NCI-H524 treated with DMSO at 0.1 percent for 48 hours (cell line): ENCODE measurements around the gene SUPT3H.

Source experiments
- DNase-seq: peaks from one replicate; lab custom pipeline; 2025; lab: John Stamatoyannopoulos, UW

SUPT3H gene

DNA sequence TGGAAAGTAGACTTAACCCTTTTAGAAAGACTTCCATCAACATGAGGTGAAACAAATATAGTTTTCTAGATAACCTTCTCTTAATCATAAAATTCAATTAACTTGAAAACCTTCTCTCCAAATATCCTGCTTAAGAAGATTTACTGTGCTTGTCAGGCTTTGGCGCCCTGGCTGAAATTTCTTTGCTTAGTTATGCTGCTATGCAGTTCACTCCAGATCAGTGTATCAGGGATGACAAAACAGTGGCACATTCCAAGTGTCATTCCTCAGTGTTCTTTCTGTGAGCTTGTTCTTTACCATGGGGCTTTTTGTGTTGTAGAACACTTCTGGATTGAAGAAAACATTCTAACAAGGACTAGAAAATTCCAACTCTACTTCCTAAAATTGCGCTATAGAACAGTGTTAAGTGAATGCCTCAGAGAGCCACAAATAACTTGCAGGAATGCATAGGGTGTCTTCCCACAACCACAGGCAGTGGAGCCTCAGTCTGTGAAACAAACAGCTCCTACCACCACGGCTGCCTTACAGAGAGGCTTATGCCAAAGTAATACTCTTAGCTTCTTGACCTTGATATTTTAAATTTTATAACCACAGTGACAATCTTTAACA, 546.6 kb downstream of the SUPT3H start:
- DNase-seq, result no peak

DNA sequence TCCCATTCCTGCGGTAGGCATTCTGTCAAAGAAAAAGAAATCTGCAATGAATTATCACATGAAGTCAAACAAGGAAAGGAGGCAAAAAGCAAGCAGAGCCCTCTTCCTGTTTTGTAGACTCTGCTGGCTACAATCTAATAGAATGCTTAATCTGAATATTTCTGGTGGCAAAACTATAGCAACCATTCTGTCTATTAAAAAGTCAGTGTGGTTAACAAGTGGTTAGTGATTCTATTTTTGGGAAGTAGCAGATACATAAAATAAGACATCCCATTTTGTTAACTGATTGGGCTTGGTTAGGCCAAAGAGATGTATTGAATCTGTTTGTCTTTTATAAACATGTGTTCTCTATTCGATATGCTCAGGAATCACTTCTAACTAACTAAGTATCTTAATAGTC, 547.9 kb downstream of the SUPT3H start:
- no peak for DNase-seq

- DNase-seq, result no peak
Measured at GRCh38 chr6:44828780-44829179, 549.0 kb downstream of the SUPT3H start.

DNA sequence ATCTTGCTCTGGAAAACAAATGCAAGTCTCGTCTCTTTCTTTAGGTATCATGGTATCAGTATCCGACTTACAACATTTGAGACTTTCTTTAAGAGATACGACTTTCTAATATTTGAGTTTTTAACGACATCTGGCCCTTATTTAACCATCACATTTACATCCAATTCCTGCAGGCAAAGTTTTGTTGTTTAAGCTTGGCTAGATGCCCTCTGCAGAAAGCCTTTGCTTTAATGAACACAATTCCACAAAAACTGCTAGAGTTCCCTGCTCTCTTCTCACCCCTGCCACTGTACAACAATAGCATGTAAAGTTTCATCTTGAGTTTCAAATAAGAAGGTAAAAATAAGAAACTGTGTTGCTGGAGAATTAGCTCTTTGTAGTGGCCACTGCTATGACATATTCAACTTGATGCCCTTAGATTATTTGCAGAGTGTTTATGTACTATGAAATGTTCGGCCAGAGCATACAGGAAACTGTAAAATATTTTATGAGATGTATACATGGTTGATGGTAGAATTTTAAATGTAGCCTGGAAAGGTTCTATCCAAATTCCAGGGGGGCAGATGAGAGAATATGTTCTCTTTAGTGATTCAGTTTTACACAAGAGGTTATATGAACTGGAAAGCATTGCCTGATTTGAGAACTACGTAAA, 551.6 kb downstream of the SUPT3H start:
- DNase-seq, result no peak

GRCh38 chr6:44825273-44825672, 552.5 kb downstream of the SUPT3H start:
- DNase-seq, result no peak

DNA sequence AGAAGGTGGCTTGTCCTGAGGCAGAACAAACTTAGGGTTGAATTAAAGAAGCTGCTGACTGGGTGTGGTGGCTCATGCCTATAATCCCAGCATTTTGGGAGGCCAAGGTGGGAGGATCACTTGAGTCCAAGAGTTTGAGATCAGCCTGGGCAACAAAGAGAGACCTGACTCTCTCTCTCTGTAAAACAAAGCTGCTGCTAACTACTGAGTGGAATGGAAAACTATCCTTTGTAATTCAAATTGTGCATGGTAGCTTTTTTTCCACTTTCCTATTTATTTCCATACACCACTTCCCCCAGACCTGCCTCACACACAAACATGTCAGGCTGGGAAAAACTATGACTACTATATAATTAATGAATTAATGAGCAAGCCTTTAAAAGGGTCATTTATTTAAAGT, 553.2 kb downstream of the SUPT3H start:
- no peak for DNase-seq

DNA sequence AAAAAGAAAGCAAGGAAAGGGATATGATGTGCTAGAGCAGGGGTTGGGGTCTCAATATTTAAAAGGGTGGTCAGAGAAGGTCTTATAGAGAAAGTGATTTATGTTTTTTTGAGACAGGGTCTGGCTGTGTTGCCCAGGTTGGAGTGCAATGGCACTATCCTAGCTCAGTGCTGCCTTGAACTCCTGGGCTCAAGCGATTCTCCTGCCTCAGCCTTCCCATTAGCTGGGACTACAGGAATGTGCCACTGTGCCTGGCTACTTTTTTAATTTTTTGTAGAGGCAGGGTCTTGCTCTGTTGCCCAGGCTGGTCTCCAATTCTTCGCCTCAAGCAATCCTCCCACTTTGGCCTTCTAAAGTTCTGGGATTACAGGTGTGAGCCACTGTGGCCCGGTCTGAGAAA, 557.0 kb downstream of the SUPT3H start:
- no peak for DNase-seq

DNA sequence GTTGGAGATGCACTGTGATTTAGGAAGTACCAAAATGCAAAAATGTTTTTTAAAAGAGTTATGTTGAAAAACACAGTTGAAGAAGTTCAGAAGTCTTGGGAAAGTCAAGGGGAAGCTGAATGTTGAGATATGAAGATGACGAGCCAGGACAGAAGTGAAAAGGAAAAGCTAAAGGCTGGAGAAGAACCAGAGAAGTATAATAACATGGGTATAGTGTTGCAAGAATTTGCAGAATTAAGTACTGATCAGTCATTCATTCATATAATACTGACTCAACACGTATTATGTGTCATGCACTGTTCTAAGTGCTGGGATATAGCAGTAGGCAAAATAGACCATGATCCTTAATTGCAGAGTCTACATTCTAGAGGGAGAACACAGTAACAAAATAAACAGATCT, 557.4 kb downstream of the SUPT3H start:
- no peak for DNase-seq

DNA sequence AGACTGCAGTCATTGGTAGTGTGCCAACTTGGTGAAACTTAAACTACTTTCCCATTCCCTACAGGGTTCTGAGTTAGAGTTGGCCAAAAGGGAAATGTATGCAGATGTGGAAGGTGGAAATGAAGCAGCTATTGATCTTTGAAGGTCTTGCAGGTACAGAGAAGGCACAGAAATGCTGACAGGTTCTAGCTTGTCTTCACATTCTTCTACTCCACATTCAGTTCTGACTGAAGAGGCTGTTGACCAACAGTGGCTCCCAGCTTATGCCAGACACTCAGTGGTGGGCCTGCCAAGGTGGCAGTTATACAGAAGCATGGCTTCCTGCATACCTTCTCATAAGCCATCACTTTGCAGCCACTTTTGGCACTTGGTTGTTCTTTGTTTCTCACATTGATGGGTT, 566.3 kb downstream of the SUPT3H start:
- no peak for DNase-seq

DNA sequence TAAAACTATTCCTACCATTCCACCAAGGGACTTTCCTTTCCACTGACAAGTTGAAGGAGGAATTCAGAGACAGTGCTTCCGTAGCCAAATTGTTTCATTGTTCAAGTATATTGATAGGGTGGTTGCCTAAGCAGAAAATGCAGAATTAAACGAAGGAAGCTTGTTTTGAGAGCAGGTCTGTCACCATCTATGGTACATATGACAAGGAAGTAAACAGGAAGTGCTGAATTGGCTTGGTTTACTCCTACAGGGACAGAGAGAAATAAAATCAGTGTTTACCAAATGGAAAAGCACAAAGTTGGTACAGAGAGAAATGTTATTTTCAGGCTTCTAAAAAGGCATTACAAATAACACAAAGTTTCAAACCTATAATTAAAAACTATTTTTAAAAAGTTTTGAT, 568.5 kb downstream of the SUPT3H start:
- no peak for DNase-seq

GRCh38 chr6:44808148-44808547, 569.6 kb downstream of the SUPT3H start:
- DNase-seq, result no peak

GRCh38 chr6:44806656-44807055, 571.1 kb downstream of the SUPT3H start:
- DNase-seq, result no peak

- DNase-seq, result no peak
Measured at GRCh38 chr6:44805238-44805846, 572.4 kb downstream of the SUPT3H start.

GRCh38 chr6:44804546-44805159, 573.1 kb downstream of the SUPT3H start:
- DNase-seq, result no peak

- no peak for DNase-seq
Measured at GRCh38 chr6:44804016-44804415, 573.7 kb downstream of the SUPT3H start.

DNA sequence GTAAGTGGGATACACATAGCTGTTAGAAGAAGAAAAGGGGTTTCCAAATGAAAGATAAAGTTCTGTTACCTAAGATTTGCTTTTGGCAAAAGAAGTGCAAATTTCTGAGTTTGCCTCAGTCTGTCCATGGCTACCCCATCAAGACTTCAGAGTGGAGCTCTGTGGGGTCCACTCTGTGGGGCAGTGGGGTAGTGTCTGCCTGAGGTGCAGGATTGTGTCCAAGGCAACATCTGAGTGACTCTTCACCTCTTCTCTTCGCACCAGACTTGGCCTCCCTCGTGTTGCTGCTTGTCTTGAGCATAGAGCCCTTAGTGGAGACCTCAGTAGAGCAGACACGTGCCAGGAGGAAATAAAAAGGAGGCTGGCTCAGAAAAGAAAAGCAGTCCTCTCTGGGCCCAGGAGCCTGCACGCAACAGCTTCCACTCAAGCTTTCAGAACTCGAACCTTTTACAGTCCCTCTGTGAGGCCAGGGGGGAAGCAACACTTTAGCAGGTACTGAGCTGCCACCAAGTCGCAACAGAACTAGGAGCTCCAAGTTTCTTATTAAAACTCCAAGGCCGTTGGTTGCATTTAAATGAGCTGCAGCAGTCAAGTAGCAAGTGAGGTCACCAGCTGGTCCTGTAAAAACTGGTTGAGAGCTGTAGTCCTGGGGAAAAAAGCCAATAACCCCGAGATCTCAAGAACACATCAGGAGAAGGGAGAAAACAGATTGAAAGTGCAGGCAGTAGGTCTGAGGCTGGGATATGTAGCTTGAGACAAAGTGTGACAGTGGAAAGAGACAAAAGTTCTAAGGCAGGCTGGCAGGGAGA, 576.7 kb downstream of the SUPT3H start:
- no peak for DNase-seq

DNA sequence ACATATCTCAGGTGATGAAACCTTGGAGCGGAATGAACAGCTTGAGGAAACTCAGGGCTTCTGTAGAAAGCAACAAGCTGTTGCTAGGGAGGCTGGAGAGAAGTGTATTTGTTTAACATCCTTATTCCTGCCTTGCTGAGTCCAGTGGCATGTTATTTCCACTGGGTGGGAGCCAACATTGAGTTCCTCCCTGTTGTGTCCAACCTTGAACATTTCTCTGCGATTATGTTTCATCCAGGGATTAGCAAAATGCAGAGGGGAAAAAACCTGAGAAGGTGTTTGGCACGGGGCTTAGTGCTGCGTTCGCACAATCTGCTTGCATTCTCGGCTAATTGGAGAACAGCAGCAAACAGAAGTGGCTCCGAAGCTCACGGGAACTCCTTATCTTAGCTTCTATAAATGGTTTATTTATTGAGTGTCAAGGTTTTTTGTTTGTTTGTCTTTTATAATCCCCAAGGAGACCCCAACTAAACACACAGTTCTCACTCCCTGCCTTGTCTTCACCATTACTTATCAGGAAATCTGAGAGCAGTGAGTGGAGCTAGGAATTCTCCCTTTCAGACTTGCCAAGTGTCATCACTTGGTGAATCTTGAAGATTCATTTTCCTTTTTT, 577.5 kb downstream of the SUPT3H start:
- no peak for DNase-seq

- no peak for DNase-seq
Measured at GRCh38 chr6:44797746-44798145, 580.0 kb downstream of the SUPT3H start.

DNA sequence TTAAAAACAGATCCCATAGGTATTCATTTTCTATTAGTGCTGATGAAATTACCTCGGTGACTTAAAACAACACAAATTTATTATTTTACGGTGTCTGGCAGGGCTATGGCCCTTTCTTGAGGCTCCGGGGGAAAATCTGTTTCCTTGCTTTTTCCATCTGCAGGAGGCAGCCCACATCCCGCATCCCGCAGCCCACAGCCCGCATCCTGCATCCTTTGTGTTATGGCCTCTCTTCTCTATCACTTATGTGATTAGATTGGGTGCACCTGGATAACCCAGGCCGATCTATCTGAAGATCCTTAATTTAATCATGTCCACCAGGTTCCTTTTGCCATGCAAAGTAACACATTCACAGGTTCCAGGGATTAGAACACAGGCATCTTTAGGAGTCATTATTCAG, 582.4 kb downstream of the SUPT3H start:
- no peak for DNase-seq

GRCh38 chr6:44789806-44790205, 587.9 kb downstream of the SUPT3H start:
- DNase-seq, result no peak

- DNase-seq, result no peak
Measured at GRCh38 chr6:44789061-44789460, 588.7 kb downstream of the SUPT3H start.

DNA sequence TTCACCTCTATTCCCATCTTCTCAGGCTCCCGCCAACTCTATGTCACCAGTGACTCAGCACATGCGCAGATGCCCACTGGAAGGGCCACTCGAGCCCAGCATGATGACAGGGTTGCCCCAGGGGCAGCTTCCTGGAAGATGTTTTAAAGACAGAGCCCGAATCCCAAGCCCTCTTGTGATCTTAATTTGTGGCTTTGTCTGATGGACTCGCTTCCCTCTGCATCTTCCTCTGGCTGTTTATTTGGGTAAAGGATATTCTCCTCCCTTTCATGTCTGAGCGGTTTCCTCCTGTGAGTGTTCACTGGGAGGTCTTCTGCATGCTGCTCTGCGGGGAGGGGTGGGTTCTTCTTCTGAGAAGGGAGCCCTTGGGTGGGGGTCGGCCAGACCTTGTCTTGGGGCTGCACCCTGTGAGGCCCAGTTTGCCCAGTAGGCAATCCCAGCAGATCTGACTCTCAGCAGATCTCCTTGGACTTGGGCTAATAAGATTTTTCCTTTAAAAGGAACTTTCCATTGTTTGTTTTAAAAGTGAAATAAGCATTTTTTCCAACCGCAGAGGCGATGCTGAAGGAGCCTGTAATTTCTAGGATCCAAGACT, 589.2 kb downstream of the SUPT3H start:
- DNase-seq, result no peak
